Endothelial cell of umbilical vein (primary cell): ENCODE results near the gene PDGFRA. TPM values are rescaled to one million over a fixed set of nuclear protein-coding genes. Genes with fewer than 3 reads are reported as not detected.
"Not testable (repeated sequence)": the region's sequence is repeated elsewhere in the genome, so short reads cannot be mapped to it uniquely, and the experiment has no call there.

ENCODE experiments used
- BruUV-seq: library from RNA; stranded (reverse); fragments of 400-500 nt; replicated peaks from 2 replicates; lab custom pipeline; 2021; lab: Mats Ljungman, UMichigan
- CTCF ChIA-PET: fragments of 300-600, 350-600 bp; sonication (Branson Sonifier 250); formaldehyde crosslinking; loops from one replicate; lab custom pipeline; 2021; ENCODE audit warnings: antibody characterized with exemption, inconsistent platforms; lab: Charles Lee
- POLR2A ChIA-PET: fragments of 300-600, 350-600 bp; sonication (Branson Sonifier 250); formaldehyde crosslinking; loops from one replicate; lab custom pipeline; 2021; ENCODE audit warnings: antibody characterized with exemption, inconsistent platforms; lab: Charles Lee
- DNase-seq: peaks from one replicate; pipeline ENCODE4 v3.0.0-alpha.2; 2011; ENCODE audit warnings: low read depth, low spot score
- FAIRE-seq: peaks from 2 replicates; lab custom pipeline; 2011; peaks lifted over from hg19 to GRCh38; lab: Jason Lieb, UNC
- H2AFZ ChIP-seq: 2 replicates; pipeline ENCODE4 v1.6.0; 2012; ENCODE audit warnings: low read depth, low read length, control low read depth, inconsistent platforms
- H3K27ac ChIP-seq: 2 replicates; pipeline ENCODE4 v1.5.1; 2011; ENCODE audit warnings: low read depth, mild to moderate bottlenecking, control low read depth, low read length, moderate library complexity; ENCODE audit not compliant: insufficient read depth
- H3K27me3 ChIP-seq, 2 experiments: 2 replicates each; pipeline versions ENCODE4 v1.6.0 to v1.6.1; 2011; ENCODE audit warnings: low read length in 2 of 2, mixed read lengths in 1 of 2; ENCODE audit not compliant: control insufficient read depth in 2 of 2, insufficient read depth in 2 of 2
- H3K36me3 ChIP-seq, 2 experiments: 2 replicates in 1 of 2; 3 replicates in 1 of 2; pipeline ENCODE4 v1.5.1; 2011; ENCODE audit warnings: low read length in 2 of 2, mild to moderate bottlenecking in 1 of 2, moderate library complexity in 1 of 2; ENCODE audit not compliant: control insufficient read depth in 2 of 2, insufficient read depth in 2 of 2; ENCODE audit errors: extremely low read depth in 1 of 2
- H3K4me1 ChIP-seq: 3 replicates; pipeline ENCODE4 v1.5.1; 2011; ENCODE audit warnings: mild to moderate bottlenecking, low read length; ENCODE audit not compliant: control insufficient read depth, insufficient read depth; ENCODE audit errors: extremely low read depth
- H3K4me2 ChIP-seq: 2 replicates; pipeline ENCODE4 v1.6.1; 2011; ENCODE audit warnings: low read length, control low read depth, mixed read lengths; ENCODE audit not compliant: insufficient read depth
- H3K4me3 ChIP-seq, 3 experiments: fragments of 200-600 bp in 1 of 3; sonication (generic), shearing (Covaris generic) in 1 of 3; replicated peaks in 1 of 3; 2 replicates each; pipeline ENCODE4 v1.5.1; 2011 to 2016; ENCODE audit warnings: control low read depth in 3 of 3, low read length in 3 of 3, mild to moderate bottlenecking in 2 of 3, inconsistent platforms in 1 of 3, low read depth in 1 of 3, moderate library complexity in 1 of 3; ENCODE audit not compliant: insufficient read depth in 1 of 3
- H3K79me2 ChIP-seq: 2 replicates; pipeline ENCODE4 v1.6.0; 2012; ENCODE audit warnings: low read length, inconsistent platforms; ENCODE audit not compliant: control insufficient read depth, insufficient read depth
- H3K9ac ChIP-seq: replicated peaks from 2 replicates; pipeline ENCODE3; 2011; ENCODE audit warnings: low read length, control low read depth; ENCODE audit not compliant: insufficient read depth; ENCODE audit errors: extremely low read depth
- H3K9me1 ChIP-seq: replicated peaks from 3 replicates; pipeline ENCODE4 v1.6.0; 2011; ENCODE audit warnings: mild to moderate bottlenecking, low read length; ENCODE audit not compliant: control insufficient read depth, insufficient read depth; ENCODE audit errors: extremely low read depth
- H3K9me3 ChIP-seq: replicated peaks from 2 replicates; pipeline ENCODE4 v1.5.1; 2012; ENCODE audit warnings: low read length, inconsistent platforms; ENCODE audit not compliant: control insufficient read depth, insufficient read depth
- H4K20me1 ChIP-seq: replicated peaks from 2 replicates; pipeline ENCODE3; 2011; ENCODE audit warnings: mild to moderate bottlenecking, low read length; ENCODE audit not compliant: control insufficient read depth, insufficient read depth; ENCODE audit errors: extremely low read depth
- EZH2 ChIP-seq: IDR thresholded peaks from 2 replicates; pipeline ENCODE4 v1.6.1; 2012; ENCODE audit warnings: borderline replicate concordance, low read depth, mild to moderate bottlenecking, moderate library complexity, low read length, inconsistent platforms; ENCODE audit not compliant: severe bottlenecking
- GATA2 ChIP-seq: IDR thresholded peaks from 2 replicates; pipeline ENCODE4 v1.7.0; 2011; ENCODE audit warnings: low read depth, mild to moderate bottlenecking, moderate library complexity, mixed read lengths, low read length; ENCODE audit not compliant: insufficient read length, insufficient read depth
- POLR2AphosphoS5 ChIP-seq: IDR thresholded peaks from 2 replicates; pipeline ENCODE4 v1.6.1; 2012; ENCODE audit warnings: low read depth, mild to moderate bottlenecking, control low read depth, low read length, moderate library complexity; ENCODE audit not compliant: insufficient read depth
- dilution Hi-C: fragments of 300-500 bp; cut with MboI; formaldehyde crosslinking; loops from one replicate; pipeline ENCODE4 v1.15.0; 2019; ENCODE audit warnings: low sequenced_read_pairs; ENCODE audit not compliant: extremely low pct_ligation_motif_present
- intact Hi-C: fragments of 100-400 bp; cut with micrococcal nuclease; formaldehyde crosslinking; loops from one replicate; pipeline ENCODE4 v1.10.0; 2022
- polyA plus RNA-seq, 4 experiments: library from polyadenylated mRNA; depleted of rRNA in 3 of 4; stranded (reverse) in 3 of 4; unstranded in 1 of 4; fragments of >200 nt; gene quantifications; 2 replicates each; pipeline versions ENCODE4 v1.2.1 to v1.2.3, GENCODE V29; 2011 to 2012; ENCODE audit warnings: missing spikeins in 1 of 4
- total RNA-seq: library from RNA; stranded (reverse); gene quantifications from 2 replicates; pipeline ENCODE4 v1.2.3, GENCODE V29; 2021
- TF ChIP-seq, protein P1 (sequence below): IDR thresholded peaks from 2 replicates; pipeline ENCODE4 v1.6.1; 2011; ENCODE audit not compliant: insufficient read depth, insufficient read length
- TF ChIP-seq, protein P2 (sequence below), 2 donors: IDR thresholded peaks; 1 replicate in 1 of 2; 2 replicates in 1 of 2; pipeline ENCODE4 v1.5.1; 2011; ENCODE audit warnings: low read length in 2 of 2, mild to moderate bottlenecking in 2 of 2, moderate library complexity in 2 of 2, control low read depth in 1 of 2, inconsistent platforms in 1 of 2, low read depth in 1 of 2; ENCODE audit not compliant: insufficient read depth in 1 of 2; ENCODE audit errors: extremely low read depth in 1 of 2

The PDGFRA gene
- total and polyA plus RNA-seq, 2 donors (not counting 3 experiments of a cell fraction or from before 2014, with no cell fraction given), result 0.19 to 0.55 TPM

DNA sequence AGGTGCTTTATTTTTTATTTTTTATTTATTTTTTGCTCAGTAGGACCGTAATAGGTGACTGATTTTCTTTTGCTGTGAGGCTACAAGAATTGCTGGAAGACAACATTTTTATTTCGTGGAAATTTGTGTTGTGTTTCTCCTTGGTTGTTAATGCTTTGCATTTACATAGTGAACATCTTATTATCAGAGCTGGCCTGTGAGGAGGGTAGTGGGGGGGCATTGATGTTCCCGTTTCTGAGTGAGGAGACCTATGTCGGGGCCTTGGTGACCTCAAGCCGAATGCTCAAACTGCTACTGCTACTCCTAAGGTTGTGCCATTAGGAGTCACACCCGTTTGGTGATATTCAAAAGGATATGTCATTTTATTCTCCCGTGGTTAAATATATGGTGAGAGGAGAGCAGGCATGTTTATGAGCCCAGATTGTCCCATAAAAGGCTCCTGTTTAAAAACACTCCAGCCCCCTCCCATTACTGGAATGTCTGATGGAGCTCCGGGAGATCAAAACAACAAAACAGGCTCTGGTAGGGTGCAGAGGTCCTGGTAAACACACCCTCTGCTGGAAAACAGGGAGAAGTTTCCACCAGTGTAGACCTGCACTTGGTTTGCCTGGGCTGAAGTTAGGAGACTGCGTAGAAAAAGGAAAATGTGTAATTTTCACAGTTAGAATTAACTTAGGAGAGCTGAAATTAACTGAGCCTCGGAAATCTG is 5.6 kb downstream of the PDGFRA start:
- Histone ChIP-seq H3K9ac (no peak overlapping the region), H3K4me1 (peaks cover 24% of the 10 kb centered on the region), H4K20me1 (no peaks in the 10 kb centered on the region), H3K79me2 (no peaks in the 10 kb centered on the region), H3K9me3 (no peaks in the 10 kb centered on the region), H2AFZ (no peak overlapping the region), H3K27me3 (peaks cover 37 to 39% of the 10 kb centered on the region in 2 experiments), H3K4me3 (no peak overlapping the region), H3K4me2 (no peak overlapping the region), H3K36me3 (no peaks in the 10 kb centered on the region), H3K27ac (no peak overlapping the region), H3K9me1 (no peaks in the 10 kb centered on the region)
- TF ChIP-seq, protein P1, sequence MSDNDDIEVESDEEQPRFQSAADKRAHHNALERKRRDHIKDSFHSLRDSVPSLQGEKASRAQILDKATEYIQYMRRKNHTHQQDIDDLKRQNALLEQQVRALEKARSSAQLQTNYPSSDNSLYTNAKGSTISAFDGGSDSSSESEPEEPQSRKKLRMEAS, result no peak
- TF ChIP-seq EZH2 (no peak), GATA2 (no peak), POLR2AphosphoS5 (no peak)
- TF ChIP-seq, protein P2, sequence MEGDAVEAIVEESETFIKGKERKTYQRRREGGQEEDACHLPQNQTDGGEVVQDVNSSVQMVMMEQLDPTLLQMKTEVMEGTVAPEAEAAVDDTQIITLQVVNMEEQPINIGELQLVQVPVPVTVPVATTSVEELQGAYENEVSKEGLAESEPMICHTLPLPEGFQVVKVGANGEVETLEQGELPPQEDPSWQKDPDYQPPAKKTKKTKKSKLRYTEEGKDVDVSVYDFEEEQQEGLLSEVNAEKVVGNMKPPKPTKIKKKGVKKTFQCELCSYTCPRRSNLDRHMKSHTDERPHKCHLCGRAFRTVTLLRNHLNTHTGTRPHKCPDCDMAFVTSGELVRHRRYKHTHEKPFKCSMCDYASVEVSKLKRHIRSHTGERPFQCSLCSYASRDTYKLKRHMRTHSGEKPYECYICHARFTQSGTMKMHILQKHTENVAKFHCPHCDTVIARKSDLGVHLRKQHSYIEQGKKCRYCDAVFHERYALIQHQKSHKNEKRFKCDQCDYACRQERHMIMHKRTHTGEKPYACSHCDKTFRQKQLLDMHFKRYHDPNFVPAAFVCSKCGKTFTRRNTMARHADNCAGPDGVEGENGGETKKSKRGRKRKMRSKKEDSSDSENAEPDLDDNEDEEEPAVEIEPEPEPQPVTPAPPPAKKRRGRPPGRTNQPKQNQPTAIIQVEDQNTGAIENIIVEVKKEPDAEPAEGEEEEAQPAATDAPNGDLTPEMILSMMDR (IDR thresholded peaks at IDR 0.05; ENCODE audit: extremely low read depth in 1 of 2, insufficient read depth in 1 of 2, low read depth in 1 of 2, low read length in 2 of 2), result peak in 1 of 2 donors; percentile 4
- FAIRE-seq (peak; percentile 55), DNase-seq (no peak)
- dilution Hi-C loops, result no loop called here
- ChIA-PET POLR2A (interaction anchor here (1.0 kb wide), 1 partner anchor 1522 kb away, joined by 3 read pairs; no protein-coding TSS in a partner anchor), CTCF (interaction anchor here (0.6 to 4.5 kb wide), 107 partner anchors 9 to 1859 kb away, joined by 3 to 198 read pairs (median 5); partner anchors contain the start of genes FIP1L1 and SCFD2)
- no TSS peak for BruUV-seq
- intact Hi-C loops, result loop anchor here (1.0 to 10.0 kb wide), 10 partner anchors 432 to 1858 kb away; no protein-coding TSS in a partner anchor

DNA sequence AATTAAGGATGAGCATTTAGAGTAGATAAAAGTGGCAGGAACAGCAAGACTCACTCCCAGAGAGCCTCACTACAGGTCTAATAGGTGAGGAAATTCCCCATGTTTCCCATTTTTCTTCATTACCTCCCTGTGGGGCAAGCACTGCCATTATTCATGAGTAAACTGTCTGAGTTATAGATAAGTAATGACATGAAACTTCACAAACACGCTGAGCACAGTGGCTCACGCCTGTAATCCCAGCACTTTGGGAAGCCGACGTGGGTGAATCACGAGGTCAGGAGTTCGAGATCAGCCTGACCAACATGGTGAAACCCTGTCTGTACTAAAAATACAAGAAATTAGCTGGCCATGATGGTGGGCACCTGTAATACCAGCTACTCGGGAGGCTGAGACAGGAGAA is 7.2 kb downstream of the PDGFRA start:
- not testable (repeated sequence) for H3K4me2 ChIP-seq

More for the DNA sequence above, 7.2 kb downstream of the PDGFRA start:
- H3K27ac ChIP-seq, H3K36me3 ChIP-seq, H3K9me1 ChIP-seq, H3K79me2 ChIP-seq, H3K4me3 ChIP-seq, dilution Hi-C loops, POLR2A ChIA-PET, BruUV-seq, DNase-seq, H3K9ac ChIP-seq, H3K9me3 ChIP-seq, H4K20me1 ChIP-seq, H2AFZ ChIP-seq, CTCF ChIA-PET, FAIRE-seq: not testable (repeated sequence)
- Histone ChIP-seq H3K4me1 (peaks cover 15% of the 10 kb centered on the region), H3K27me3 (peaks cover 22% of the 10 kb centered on the region in 2 experiments)
- intact Hi-C loops, result loop anchor here (10.0 kb wide), 1 partner anchor 1252 kb away; no protein-coding TSS in a partner anchor
